ENCODE measurements around the gene RAD51B. TPM values are rescaled to one million over a fixed set of nuclear protein-coding genes. Genes with fewer than 3 reads are reported as not detected.
A peak's percentile ranks its signal among the peaks of the same experiment; 100 is the strongest.

Gene RAD51B
- total RNA-seq, 4 donors from 2014 or later: 14.0 to 16.4 (median 14.8) TPM

- Histone ChIP-seq H3K36me3 (no peaks in the 10 kb centered on the region), H3K4me1 (peaks cover 3 to 36% of the 10 kb centered on the region in 2 donors), H3K27ac (peak overlapping the region in 2 of 3 donors; percentile 25 to 57), H3K27me3 (no peaks in the 10 kb centered on the region), H3K9me3 (no peaks in the 10 kb centered on the region), H3K4me3 (replicated peaks in 1 of 3) (no peak overlapping the region)
- TF ChIP-seq POLR2A (IDR thresholded peaks at IDR 0.05): no peak
- TF ChIP-seq, protein P1, sequence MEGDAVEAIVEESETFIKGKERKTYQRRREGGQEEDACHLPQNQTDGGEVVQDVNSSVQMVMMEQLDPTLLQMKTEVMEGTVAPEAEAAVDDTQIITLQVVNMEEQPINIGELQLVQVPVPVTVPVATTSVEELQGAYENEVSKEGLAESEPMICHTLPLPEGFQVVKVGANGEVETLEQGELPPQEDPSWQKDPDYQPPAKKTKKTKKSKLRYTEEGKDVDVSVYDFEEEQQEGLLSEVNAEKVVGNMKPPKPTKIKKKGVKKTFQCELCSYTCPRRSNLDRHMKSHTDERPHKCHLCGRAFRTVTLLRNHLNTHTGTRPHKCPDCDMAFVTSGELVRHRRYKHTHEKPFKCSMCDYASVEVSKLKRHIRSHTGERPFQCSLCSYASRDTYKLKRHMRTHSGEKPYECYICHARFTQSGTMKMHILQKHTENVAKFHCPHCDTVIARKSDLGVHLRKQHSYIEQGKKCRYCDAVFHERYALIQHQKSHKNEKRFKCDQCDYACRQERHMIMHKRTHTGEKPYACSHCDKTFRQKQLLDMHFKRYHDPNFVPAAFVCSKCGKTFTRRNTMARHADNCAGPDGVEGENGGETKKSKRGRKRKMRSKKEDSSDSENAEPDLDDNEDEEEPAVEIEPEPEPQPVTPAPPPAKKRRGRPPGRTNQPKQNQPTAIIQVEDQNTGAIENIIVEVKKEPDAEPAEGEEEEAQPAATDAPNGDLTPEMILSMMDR (IDR thresholded peaks at IDR 0.05): no peak
- intact Hi-C loops (cut with DNase I): no loop called here
- 96 to 97% methylated on average over 2 of the region's 2 CpGs for WGBS, 2 donors
- no peak for DNase-seq
These were observed 391.8 kb downstream of the RAD51B start for GRCh38 chr14:68211421-68211820.

DNA sequence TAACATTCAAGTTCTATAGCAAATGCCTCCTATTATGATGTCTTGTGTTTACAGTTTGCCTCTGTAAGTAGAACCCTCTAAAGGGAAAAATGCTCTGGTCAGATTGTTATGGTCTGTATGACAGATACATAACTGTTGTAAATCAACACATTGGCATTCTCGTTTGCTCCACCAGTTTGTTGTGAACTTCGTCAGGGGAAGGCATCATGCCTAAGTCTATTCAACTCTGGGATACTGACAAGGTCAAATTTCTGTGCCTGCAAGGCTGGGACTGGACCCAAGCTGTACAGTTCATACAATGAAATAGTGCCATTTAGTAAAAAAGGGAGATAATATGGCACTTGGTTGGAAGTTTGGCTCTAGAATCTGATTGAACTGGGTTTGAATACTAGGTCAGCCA is 392.3 kb downstream of the RAD51B start:
- intact Hi-C loops (cut with DNase I): no loop called here
- no peaks in the 10 kb centered on the region for H3K27me3 ChIP-seq
- no peak overlapping the region for H3K27ac ChIP-seq
- peaks cover 3 to 36% of the 10 kb centered on the region in 2 donors for H3K4me1 ChIP-seq
- no peak for DNase-seq
- TF ChIP-seq, protein P1 (IDR thresholded peaks at IDR 0.05): no peak
- no peak for TF ChIP-seq POLR2A (IDR thresholded peaks at IDR 0.05)
- H3K4me3 ChIP-seq (replicated peaks in 1 of 3): no peak overlapping the region
- H3K9me3 ChIP-seq: no peaks in the 10 kb centered on the region
- no peaks in the 10 kb centered on the region for H3K36me3 ChIP-seq
- 93% methylated on average over 2 of the region's 2 CpGs for WGBS, 2 donors

DNA sequence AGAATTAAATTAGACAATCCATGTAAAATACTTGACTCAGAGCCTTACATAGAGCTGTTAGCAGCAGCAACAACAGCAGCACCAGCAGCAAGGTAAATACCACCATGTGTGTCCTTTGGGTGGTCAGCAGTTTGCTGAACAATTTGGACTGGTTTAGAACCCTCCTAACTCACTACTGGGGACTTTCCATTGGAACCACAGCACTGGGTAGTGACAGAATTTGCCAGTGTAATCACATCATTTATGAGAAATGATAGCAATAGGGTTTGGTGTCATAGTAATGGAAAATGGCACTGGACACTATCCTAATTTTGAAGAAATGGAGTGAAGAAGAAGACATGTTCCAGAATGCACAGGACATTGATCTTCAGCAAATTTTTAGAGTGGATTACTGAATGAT is 392.8 kb downstream of the RAD51B start:
- Histone ChIP-seq H3K4me3 (replicated peaks in 1 of 3) (no peak overlapping the region), H3K9me3 (no peaks in the 10 kb centered on the region), H3K4me1 (peaks cover 3 to 36% of the 10 kb centered on the region in 2 donors), H3K36me3 (no peaks in the 10 kb centered on the region), H3K27me3 (no peaks in the 10 kb centered on the region), H3K27ac (no peak overlapping the region)
- no peak for TF ChIP-seq POLR2A (IDR thresholded peaks at IDR 0.05)
- TF ChIP-seq, protein P1 (IDR thresholded peaks at IDR 0.05): no peak
- DNase-seq: no peak
- intact Hi-C loops (cut with DNase I): no loop called here

- no peaks in the 10 kb centered on the region for H3K9me3 ChIP-seq
- H3K4me3 ChIP-seq (replicated peaks in 1 of 3): no peak overlapping the region
- intact Hi-C loops (cut with DNase I): no loop called here
- H3K27me3 ChIP-seq: no peaks in the 10 kb centered on the region
- WGBS, 2 donors: 68 to 85% methylated on average over 4 of the region's 4 CpGs
- H3K4me1 ChIP-seq: peaks cover 3 to 21% of the 10 kb centered on the region in 2 donors
- TF ChIP-seq POLR2A (IDR thresholded peaks at IDR 0.05): no peak
- TF ChIP-seq, protein P1 (IDR thresholded peaks at IDR 0.05): no peak
- H3K36me3 ChIP-seq: no peaks in the 10 kb centered on the region
- no peak for DNase-seq
- H3K27ac ChIP-seq: no peak overlapping the region
These were observed 394.9 kb downstream of the RAD51B start for GRCh38 chr14:68214431-68214830.

DNA sequence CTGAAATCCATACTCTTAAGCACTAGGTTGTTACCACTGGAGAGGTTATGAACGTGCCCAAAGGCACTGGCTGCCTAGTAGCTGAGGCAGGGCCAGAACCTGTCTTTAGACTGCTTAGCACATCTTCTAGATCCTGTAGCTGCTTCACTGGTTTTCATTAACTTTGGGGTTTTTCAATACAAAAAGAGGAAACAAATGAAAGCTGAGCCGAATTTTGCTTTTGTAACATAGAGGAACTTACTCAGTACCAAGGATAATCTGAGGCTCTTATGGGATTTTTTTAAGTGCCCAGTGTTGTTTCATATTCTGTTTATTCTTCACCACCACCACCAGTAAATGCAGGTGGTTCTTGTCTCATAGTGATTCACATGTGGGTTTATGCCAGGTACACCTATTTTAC is 396.1 kb downstream of the RAD51B start:
- H3K27ac ChIP-seq: no peak overlapping the region

More for the DNA sequence above, 396.1 kb downstream of the RAD51B start:
- no peaks in the 10 kb centered on the region for H3K27me3 ChIP-seq
- no peak overlapping the region for H3K4me3 ChIP-seq (replicated peaks in 1 of 3)
- intact Hi-C loops (cut with DNase I): no loop called here
- DNase-seq: no peak
- H3K36me3 ChIP-seq: no peaks in the 10 kb centered on the region
- TF ChIP-seq POLR2A (IDR thresholded peaks at IDR 0.05): no peak
- TF ChIP-seq, protein P1 (IDR thresholded peaks at IDR 0.05): no peak
- H3K4me1 ChIP-seq: peaks cover 3 to 12% of the 10 kb centered on the region in 2 donors
- 94 to 95% methylated on average over 2 of the region's 2 CpGs for WGBS, 2 donors
- H3K9me3 ChIP-seq: no peaks in the 10 kb centered on the region

Data from thyroid gland (tissue), 4 donors.